Liver (tissue), 9 donors: ENCODE measurements around the gene MSMB. TPM values are rescaled to one million over a fixed set of nuclear protein-coding genes. Genes with fewer than 3 reads are reported as not detected.

ENCODE experiments used
- DNase-seq: peaks from one replicate; pipeline ENCODE4 v3.0.0-alpha.2; 2017; ENCODE audit warnings: low spot score
- H3K27ac ChIP-seq, 2 donors: one replicate each; pipeline ENCODE4 v1.7.0; 2013; ENCODE audit warnings: inconsistent platforms in 2 of 2, low read length in 2 of 2, control low read depth in 1 of 2, low read depth in 1 of 2, mild to moderate bottlenecking in 1 of 2
- H3K27me3 ChIP-seq, 4 donors: one replicate each; pipeline versions ENCODE4 v1.6.1 to v1.7.0; 2013; ENCODE audit warnings: low read length in 3 of 4, inconsistent platforms in 1 of 4, mild to moderate bottlenecking in 1 of 4, moderate library complexity in 1 of 4; ENCODE audit not compliant: control insufficient read depth in 4 of 4, insufficient read depth in 4 of 4
- H3K36me3 ChIP-seq, 4 donors: one replicate each; pipeline versions ENCODE4 v1.6.1 to v1.7.0; 2013; ENCODE audit warnings: low read length in 3 of 4, mild to moderate bottlenecking in 3 of 4, low read depth in 1 of 4, moderate library complexity in 1 of 4; ENCODE audit not compliant: control insufficient read depth in 4 of 4, insufficient read depth in 3 of 4
- H3K4me1 ChIP-seq, 4 donors: one replicate each; pipeline versions ENCODE4 v1.6.1 to v1.7.0; 2013; ENCODE audit warnings: low read length in 3 of 4, mild to moderate bottlenecking in 3 of 4, moderate library complexity in 1 of 4; ENCODE audit not compliant: control insufficient read depth in 4 of 4, insufficient read depth in 4 of 4
- H3K4me3 ChIP-seq, 3 donors: one replicate each; pipeline versions ENCODE4 v1.6.1 to v1.7.0; 2013; ENCODE audit warnings: low read length in 3 of 3, control low read depth in 1 of 3, low read depth in 1 of 3, mild to moderate bottlenecking in 1 of 3
- H3K9ac ChIP-seq, 2 donors: one replicate each; pipeline ENCODE4 v1.7.0; 2013; ENCODE audit warnings: low read length in 2 of 2, mild to moderate bottlenecking in 2 of 2, moderate library complexity in 2 of 2, control low read depth in 1 of 2, low read depth in 1 of 2
- H3K9me3 ChIP-seq, 4 donors: one replicate each; pipeline versions ENCODE4 v1.6.1 to v1.7.0; 2013; ENCODE audit warnings: low read length in 3 of 4; ENCODE audit not compliant: control insufficient read depth in 4 of 4
- EGR1 ChIP-seq, 2 donors: IDR thresholded peaks; 2 replicates each; pipeline ENCODE4 v1.6.1; 2016 to 2018; ENCODE audit warnings: antibody characterized with exemption in 2 of 2, low read depth in 2 of 2
- FOXA1 ChIP-seq: IDR thresholded peaks from 2 replicates; pipeline ENCODE4 v1.6.1; 2016; ENCODE audit warnings: antibody characterized with exemption
- FOXA2 ChIP-seq: IDR thresholded peaks from 2 replicates; pipeline ENCODE4 v1.6.1; 2016; ENCODE audit warnings: antibody characterized with exemption
- GABPA ChIP-seq, 2 donors: IDR thresholded peaks in 1 of 2; conservative IDR thresholded peaks in 1 of 2; 2 replicates each; pipeline ENCODE4 v1.6.1; 2016; ENCODE audit warnings: antibody characterized with exemption in 2 of 2, mild to moderate bottlenecking in 1 of 2, moderate library complexity in 1 of 2
- HNF4A ChIP-seq, 2 donors: conservative IDR thresholded peaks; 2 replicates each; pipeline ENCODE4 v1.6.1; 2016; ENCODE audit warnings: antibody characterized with exemption in 2 of 2, mild to moderate bottlenecking in 2 of 2
- HNF4G ChIP-seq: IDR thresholded peaks from 2 replicates; pipeline ENCODE4 v1.6.1; 2016; ENCODE audit warnings: antibody characterized with exemption
- JUND ChIP-seq, 2 donors: IDR thresholded peaks; 2 replicates each; pipeline ENCODE4 v1.6.1; 2016; ENCODE audit warnings: antibody characterized with exemption in 2 of 2
- NR2F2 ChIP-seq: IDR thresholded peaks from 2 replicates; pipeline ENCODE4 v1.6.1; 2016; ENCODE audit warnings: antibody characterized with exemption
- RAD21 ChIP-seq, 2 donors: IDR thresholded peaks; 2 replicates each; pipeline ENCODE4 v1.6.1; 2016; ENCODE audit warnings: antibody characterized with exemption in 2 of 2, mild to moderate bottlenecking in 2 of 2
- RXRA ChIP-seq, 2 donors: IDR thresholded peaks; 2 replicates each; pipeline ENCODE4 v1.6.1; 2017 to 2018; ENCODE audit warnings: antibody characterized with exemption in 2 of 2, mild to moderate bottlenecking in 1 of 2
- SP1 ChIP-seq: IDR thresholded peaks from 2 replicates; pipeline ENCODE4 v1.6.1; 2018; ENCODE audit warnings: antibody characterized with exemption, mild to moderate bottlenecking
- TAF1 ChIP-seq: conservative IDR thresholded peaks from 2 replicates; pipeline ENCODE4 v1.6.1; 2016; ENCODE audit warnings: antibody characterized with exemption, mild to moderate bottlenecking
- YY1 ChIP-seq: IDR thresholded peaks from 2 replicates; pipeline ENCODE4 v1.6.1; 2016; ENCODE audit warnings: antibody characterized with exemption, mild to moderate bottlenecking
- WGBS: extraction: QIAGEN DNeasy Blood & Tissue Kit; methylation state at CpG from one replicate; pipeline ENCODE4 v1.1.7; 2013; 5-methylcytosine and 5-hydroxymethylcytosine counted together
- polyA plus RNA-seq, 2 donors: library from polyadenylated mRNA; stranded (reverse) in 1 of 2; unstranded in 1 of 2; fragments of 200-250 nt in 1 of 2; fragments of >200 nt in 1 of 2; fragmentation: Nextera tagmentation in 1 of 2; extraction: Ambion mirVana in 1 of 2; gene quantifications; one replicate each; pipeline versions ENCODE4 v1.2.1 to v1.2.3, GENCODE V29; 2013 to 2015
- total RNA-seq, 2 donors: library from RNA; depleted of rRNA; stranded (reverse); fragments of >200 nt; gene quantifications; one replicate each; pipeline ENCODE4 v1.2.3, GENCODE V29; 2014
- TF ChIP-seq, protein P1 (sequence below): IDR thresholded peaks from 2 replicates; pipeline ENCODE4 v1.6.1; 2016; ENCODE audit warnings: antibody characterized with exemption
- TF ChIP-seq, protein P2 (sequence below): fragments of 150-350 bp; IDR thresholded peaks from 2 replicates; pipeline ENCODE4 v1.5.1; 2017; ENCODE audit warnings: improper control_type of control experiment, low read depth, low read length; ENCODE audit not compliant: missing input control
- TF ChIP-seq, protein P3 (sequence below): IDR thresholded peaks from 2 replicates; pipeline ENCODE4 v1.6.1; 2016; ENCODE audit warnings: antibody characterized with exemption
- TF ChIP-seq, protein P4 (sequence below): IDR thresholded peaks from 2 replicates; pipeline ENCODE4 v1.6.1; 2016; ENCODE audit warnings: antibody characterized with exemption
- TF ChIP-seq, protein P5 (sequence below): IDR thresholded peaks from 2 replicates; pipeline ENCODE4 v1.6.1; 2016; ENCODE audit warnings: antibody characterized with exemption, mild to moderate bottlenecking
- donor health status: healthy.
- donor health status: healthy.
- donor health status: healthy.
- donor health status: healthy.
- donor health status: healthy.

MSMB gene
- total and polyA plus RNA-seq, 4 donors: not detected

DNA sequence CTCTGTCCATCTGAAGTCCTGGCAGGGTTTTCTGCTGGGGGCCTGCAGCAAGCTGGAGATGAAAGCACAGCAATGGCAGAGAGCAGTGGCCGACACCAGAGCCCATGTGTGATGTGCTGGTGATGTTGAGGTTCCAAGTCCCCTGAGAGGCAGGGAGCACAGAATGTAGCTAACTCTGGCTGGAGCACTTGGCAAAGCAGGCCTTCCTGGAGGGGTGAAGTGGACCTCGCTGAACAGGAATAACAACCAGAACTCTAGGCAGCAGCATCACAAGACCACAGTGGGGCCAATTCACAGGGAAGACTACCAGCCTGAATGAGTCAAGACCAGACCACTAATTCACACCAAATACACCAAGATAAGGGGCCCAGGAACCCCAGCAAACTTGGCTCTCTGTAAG is 22.8 kb upstream of the MSMB start:
- 95% methylated on average over 2 of the region's 2 CpGs for WGBS

DNA sequence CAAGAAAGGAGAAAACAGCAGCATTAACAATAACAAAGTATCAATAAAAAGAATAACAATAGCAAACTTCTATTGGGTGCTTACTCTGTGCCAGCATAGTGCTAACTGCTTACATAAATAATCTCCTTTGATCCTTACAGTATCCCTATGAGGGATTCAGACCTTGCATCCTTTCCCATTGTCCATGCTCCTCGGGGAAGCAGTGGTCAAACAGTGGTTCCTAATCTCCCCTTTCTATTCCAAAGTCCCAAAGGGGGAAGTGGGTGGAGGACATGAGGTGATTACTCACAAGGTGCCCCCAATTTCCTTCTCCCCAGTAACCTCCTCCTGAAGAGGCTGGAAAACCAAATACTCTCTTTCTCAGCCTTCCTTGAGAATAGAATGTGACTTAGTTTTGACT is 22.0 kb upstream of the MSMB start:
- Histone ChIP-seq H3K4me1 (no peaks in the 10 kb centered on the region), H3K27me3 (no peaks in the 10 kb centered on the region), H3K9ac (no peak overlapping the region), H3K27ac (no peak overlapping the region), H3K36me3 (no peaks in the 10 kb centered on the region), H3K4me3 (no peak overlapping the region), H3K9me3 (no peaks in the 10 kb centered on the region)
- 80% methylated on average over 1 of the region's 1 CpG for WGBS
- TF ChIP-seq, protein P1, sequence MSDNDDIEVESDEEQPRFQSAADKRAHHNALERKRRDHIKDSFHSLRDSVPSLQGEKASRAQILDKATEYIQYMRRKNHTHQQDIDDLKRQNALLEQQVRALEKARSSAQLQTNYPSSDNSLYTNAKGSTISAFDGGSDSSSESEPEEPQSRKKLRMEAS: no peak
- TF ChIP-seq NR2F2 (no peak), EGR1 (IDR thresholded peaks at IDR 0.05; ENCODE audit: low read depth in 2 of 2) (no peak), GABPA (IDR thresholded peaks at IDR 0.05 in 1 of 2, conservative IDR thresholded peaks at IDR 0.05 in 1 of 2) (no peak), RAD21 (IDR thresholded peaks at IDR 0.05) (no peak), YY1 (no peak), FOXA1 (no peak), RXRA (IDR thresholded peaks at IDR 0.05) (no peak), TAF1 (no peak), FOXA2 (no peak), SP1 (no peak), HNF4A (conservative IDR thresholded peaks at IDR 0.05) (no peak), HNF4G (no peak), JUND (IDR thresholded peaks at IDR 0.05) (no peak)
- TF ChIP-seq, protein P2, sequence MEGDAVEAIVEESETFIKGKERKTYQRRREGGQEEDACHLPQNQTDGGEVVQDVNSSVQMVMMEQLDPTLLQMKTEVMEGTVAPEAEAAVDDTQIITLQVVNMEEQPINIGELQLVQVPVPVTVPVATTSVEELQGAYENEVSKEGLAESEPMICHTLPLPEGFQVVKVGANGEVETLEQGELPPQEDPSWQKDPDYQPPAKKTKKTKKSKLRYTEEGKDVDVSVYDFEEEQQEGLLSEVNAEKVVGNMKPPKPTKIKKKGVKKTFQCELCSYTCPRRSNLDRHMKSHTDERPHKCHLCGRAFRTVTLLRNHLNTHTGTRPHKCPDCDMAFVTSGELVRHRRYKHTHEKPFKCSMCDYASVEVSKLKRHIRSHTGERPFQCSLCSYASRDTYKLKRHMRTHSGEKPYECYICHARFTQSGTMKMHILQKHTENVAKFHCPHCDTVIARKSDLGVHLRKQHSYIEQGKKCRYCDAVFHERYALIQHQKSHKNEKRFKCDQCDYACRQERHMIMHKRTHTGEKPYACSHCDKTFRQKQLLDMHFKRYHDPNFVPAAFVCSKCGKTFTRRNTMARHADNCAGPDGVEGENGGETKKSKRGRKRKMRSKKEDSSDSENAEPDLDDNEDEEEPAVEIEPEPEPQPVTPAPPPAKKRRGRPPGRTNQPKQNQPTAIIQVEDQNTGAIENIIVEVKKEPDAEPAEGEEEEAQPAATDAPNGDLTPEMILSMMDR: no peak
- TF ChIP-seq, protein P3, sequence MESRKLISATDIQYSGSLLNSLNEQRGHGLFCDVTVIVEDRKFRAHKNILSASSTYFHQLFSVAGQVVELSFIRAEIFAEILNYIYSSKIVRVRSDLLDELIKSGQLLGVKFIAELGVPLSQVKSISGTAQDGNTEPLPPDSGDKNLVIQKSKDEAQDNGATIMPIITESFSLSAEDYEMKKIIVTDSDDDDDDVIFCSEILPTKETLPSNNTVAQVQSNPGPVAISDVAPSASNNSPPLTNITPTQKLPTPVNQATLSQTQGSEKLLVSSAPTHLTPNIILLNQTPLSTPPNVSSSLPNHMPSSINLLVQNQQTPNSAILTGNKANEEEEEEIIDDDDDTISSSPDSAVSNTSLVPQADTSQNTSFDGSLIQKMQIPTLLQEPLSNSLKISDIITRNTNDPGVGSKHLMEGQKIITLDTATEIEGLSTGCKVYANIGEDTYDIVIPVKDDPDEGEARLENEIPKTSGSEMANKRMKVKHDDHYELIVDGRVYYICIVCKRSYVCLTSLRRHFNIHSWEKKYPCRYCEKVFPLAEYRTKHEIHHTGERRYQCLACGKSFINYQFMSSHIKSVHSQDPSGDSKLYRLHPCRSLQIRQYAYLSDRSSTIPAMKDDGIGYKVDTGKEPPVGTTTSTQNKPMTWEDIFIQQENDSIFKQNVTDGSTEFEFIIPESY: no peak
- TF ChIP-seq, protein P4, sequence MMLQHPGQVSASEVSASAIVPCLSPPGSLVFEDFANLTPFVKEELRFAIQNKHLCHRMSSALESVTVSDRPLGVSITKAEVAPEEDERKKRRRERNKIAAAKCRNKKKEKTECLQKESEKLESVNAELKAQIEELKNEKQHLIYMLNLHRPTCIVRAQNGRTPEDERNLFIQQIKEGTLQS: no peak
- TF ChIP-seq, protein P5, sequence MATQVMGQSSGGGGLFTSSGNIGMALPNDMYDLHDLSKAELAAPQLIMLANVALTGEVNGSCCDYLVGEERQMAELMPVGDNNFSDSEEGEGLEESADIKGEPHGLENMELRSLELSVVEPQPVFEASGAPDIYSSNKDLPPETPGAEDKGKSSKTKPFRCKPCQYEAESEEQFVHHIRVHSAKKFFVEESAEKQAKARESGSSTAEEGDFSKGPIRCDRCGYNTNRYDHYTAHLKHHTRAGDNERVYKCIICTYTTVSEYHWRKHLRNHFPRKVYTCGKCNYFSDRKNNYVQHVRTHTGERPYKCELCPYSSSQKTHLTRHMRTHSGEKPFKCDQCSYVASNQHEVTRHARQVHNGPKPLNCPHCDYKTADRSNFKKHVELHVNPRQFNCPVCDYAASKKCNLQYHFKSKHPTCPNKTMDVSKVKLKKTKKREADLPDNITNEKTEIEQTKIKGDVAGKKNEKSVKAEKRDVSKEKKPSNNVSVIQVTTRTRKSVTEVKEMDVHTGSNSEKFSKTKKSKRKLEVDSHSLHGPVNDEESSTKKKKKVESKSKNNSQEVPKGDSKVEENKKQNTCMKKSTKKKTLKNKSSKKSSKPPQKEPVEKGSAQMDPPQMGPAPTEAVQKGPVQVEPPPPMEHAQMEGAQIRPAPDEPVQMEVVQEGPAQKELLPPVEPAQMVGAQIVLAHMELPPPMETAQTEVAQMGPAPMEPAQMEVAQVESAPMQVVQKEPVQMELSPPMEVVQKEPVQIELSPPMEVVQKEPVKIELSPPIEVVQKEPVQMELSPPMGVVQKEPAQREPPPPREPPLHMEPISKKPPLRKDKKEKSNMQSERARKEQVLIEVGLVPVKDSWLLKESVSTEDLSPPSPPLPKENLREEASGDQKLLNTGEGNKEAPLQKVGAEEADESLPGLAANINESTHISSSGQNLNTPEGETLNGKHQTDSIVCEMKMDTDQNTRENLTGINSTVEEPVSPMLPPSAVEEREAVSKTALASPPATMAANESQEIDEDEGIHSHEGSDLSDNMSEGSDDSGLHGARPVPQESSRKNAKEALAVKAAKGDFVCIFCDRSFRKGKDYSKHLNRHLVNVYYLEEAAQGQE: no peak
- DNase-seq: no peak

More for the DNA sequence above, 22.8 kb upstream of the MSMB start:
- TF ChIP-seq YY1 (no peak), TAF1 (no peak), RAD21 (IDR thresholded peaks at IDR 0.05) (no peak), NR2F2 (no peak), FOXA1 (no peak), FOXA2 (no peak), GABPA (IDR thresholded peaks at IDR 0.05 in 1 of 2, conservative IDR thresholded peaks at IDR 0.05 in 1 of 2) (no peak), JUND (IDR thresholded peaks at IDR 0.05) (no peak), EGR1 (IDR thresholded peaks at IDR 0.05; ENCODE audit: low read depth in 2 of 2) (no peak)
- TF ChIP-seq, protein P1: no peak
- no peak overlapping the region for H3K4me3 ChIP-seq
- H3K4me1 ChIP-seq: no peaks in the 10 kb centered on the region
- no peak overlapping the region for H3K9ac ChIP-seq
- no peak overlapping the region for H3K27ac ChIP-seq
- no peaks in the 10 kb centered on the region for H3K9me3 ChIP-seq
- no peak for DNase-seq
- no peaks in the 10 kb centered on the region for H3K27me3 ChIP-seq
- no peaks in the 10 kb centered on the region for H3K36me3 ChIP-seq
